ENCODE results near the gene RIC8B.

RIC8B gene

GRCh38 chr12:106902053-106902452, 127.6 kb downstream of the RIC8B start:
- TF ChIP-seq EZH2phosphoT487 (IDR thresholded peaks at IDR 0.05; ENCODE audit: borderline replicate concordance) (no peak), CTCF (conservative IDR thresholded peaks at IDR 0.05; ENCODE audit: low read length) (no peak)
- Histone ChIP-seq H3K36me3 (ENCODE audit: insufficient read depth, low read length) (no peaks in the 10 kb centered on the region), H3K9ac (ENCODE audit: low read depth, low read length, poor library complexity, severe bottlenecking) (no peak overlapping the region), H3K27me3 (ENCODE audit: insufficient read depth, low read length, poor library complexity, severe bottlenecking) (peaks cover 50% of the 10 kb centered on the region), H3K4me2 (ENCODE audit: low read depth, low read length, poor library complexity, severe bottlenecking) (no peak overlapping the region), H3K4me1 (ENCODE audit: insufficient read depth, low read length, poor library complexity, severe bottlenecking) (no peaks in the 10 kb centered on the region), H3F3A (ENCODE audit: low read depth) (no peaks in the 10 kb centered on the region), H4K20me1 (ENCODE audit: insufficient read depth, low read length, poor library complexity, severe bottlenecking) (no peaks in the 10 kb centered on the region), H3K9me2 (replicated peaks; ENCODE audit: low read depth, low read length) (no peaks in the 10 kb centered on the region), H3K79me2 (ENCODE audit: insufficient read depth, low read length) (no peaks in the 10 kb centered on the region), H3K4me3 (ENCODE audit: low read length, poor library complexity, severe bottlenecking) (no peak overlapping the region), H2AFZ (ENCODE audit: low read length) (no peak overlapping the region), H3K9me3 (ENCODE audit: insufficient read depth, low read depth, low read length) (no peaks in the 10 kb centered on the region)

- Histone ChIP-seq H3F3A (ENCODE audit: low read depth) (no peaks in the 10 kb centered on the region), H3K36me3 (ENCODE audit: insufficient read depth, low read length) (no peaks in the 10 kb centered on the region), H3K9ac (ENCODE audit: low read depth, low read length, poor library complexity, severe bottlenecking) (no peak overlapping the region), H4K20me1 (ENCODE audit: insufficient read depth, low read length, poor library complexity, severe bottlenecking) (no peaks in the 10 kb centered on the region), H3K4me1 (ENCODE audit: insufficient read depth, low read length, poor library complexity, severe bottlenecking) (no peaks in the 10 kb centered on the region), H2AFZ (ENCODE audit: low read length) (no peak overlapping the region), H3K4me3 (ENCODE audit: low read length, poor library complexity, severe bottlenecking) (no peak overlapping the region), H3K9me3 (ENCODE audit: insufficient read depth, low read depth, low read length) (no peaks in the 10 kb centered on the region), H3K4me2 (ENCODE audit: low read depth, low read length, poor library complexity, severe bottlenecking) (no peak overlapping the region), H3K9me2 (replicated peaks; ENCODE audit: low read depth, low read length) (no peaks in the 10 kb centered on the region), H3K27me3 (ENCODE audit: insufficient read depth, low read length, poor library complexity, severe bottlenecking) (peaks cover 61% of the 10 kb centered on the region), H3K79me2 (ENCODE audit: insufficient read depth, low read length) (no peaks in the 10 kb centered on the region)
- TF ChIP-seq CTCF (conservative IDR thresholded peaks at IDR 0.05; ENCODE audit: low read length), result no peak
- no peak for TF ChIP-seq EZH2phosphoT487 (IDR thresholded peaks at IDR 0.05; ENCODE audit: borderline replicate concordance)
Observed at GRCh38 chr12:106903241-106903945, 128.9 kb downstream of the RIC8B start.

- no peaks in the 10 kb centered on the region for H3K9me2 ChIP-seq (replicated peaks; ENCODE audit: low read depth, low read length)
- H3K4me1 ChIP-seq (ENCODE audit: insufficient read depth, low read length, poor library complexity, severe bottlenecking), result no peaks in the 10 kb centered on the region
- no peaks in the 10 kb centered on the region for H3K9me3 ChIP-seq (ENCODE audit: insufficient read depth, low read depth, low read length)
- peaks cover 65% of the 10 kb centered on the region for H3K27me3 ChIP-seq (ENCODE audit: insufficient read depth, low read length, poor library complexity, severe bottlenecking)
- TF ChIP-seq CTCF (conservative IDR thresholded peaks at IDR 0.05; ENCODE audit: low read length) (no peak), EZH2phosphoT487 (IDR thresholded peaks at IDR 0.05; ENCODE audit: borderline replicate concordance) (no peak)
- H3K4me2 ChIP-seq (ENCODE audit: low read depth, low read length, poor library complexity, severe bottlenecking), result no peak overlapping the region
- no peak overlapping the region for H3K9ac ChIP-seq (ENCODE audit: low read depth, low read length, poor library complexity, severe bottlenecking)
- H2AFZ ChIP-seq (ENCODE audit: low read length), result no peak overlapping the region
- no peaks in the 10 kb centered on the region for H3F3A ChIP-seq (ENCODE audit: low read depth)
- no peak overlapping the region for H3K4me3 ChIP-seq (ENCODE audit: low read length, poor library complexity, severe bottlenecking)
- no peaks in the 10 kb centered on the region for H3K79me2 ChIP-seq (ENCODE audit: insufficient read depth, low read length)
- no peaks in the 10 kb centered on the region for H3K36me3 ChIP-seq (ENCODE audit: insufficient read depth, low read length)
- no peaks in the 10 kb centered on the region for H4K20me1 ChIP-seq (ENCODE audit: insufficient read depth, low read length, poor library complexity, severe bottlenecking)
Observed at GRCh38 chr12:106906715-106907114, 132.2 kb downstream of the RIC8B start.
